ENCODE results near the gene GPX4.

The GPX4 gene

DNA sequence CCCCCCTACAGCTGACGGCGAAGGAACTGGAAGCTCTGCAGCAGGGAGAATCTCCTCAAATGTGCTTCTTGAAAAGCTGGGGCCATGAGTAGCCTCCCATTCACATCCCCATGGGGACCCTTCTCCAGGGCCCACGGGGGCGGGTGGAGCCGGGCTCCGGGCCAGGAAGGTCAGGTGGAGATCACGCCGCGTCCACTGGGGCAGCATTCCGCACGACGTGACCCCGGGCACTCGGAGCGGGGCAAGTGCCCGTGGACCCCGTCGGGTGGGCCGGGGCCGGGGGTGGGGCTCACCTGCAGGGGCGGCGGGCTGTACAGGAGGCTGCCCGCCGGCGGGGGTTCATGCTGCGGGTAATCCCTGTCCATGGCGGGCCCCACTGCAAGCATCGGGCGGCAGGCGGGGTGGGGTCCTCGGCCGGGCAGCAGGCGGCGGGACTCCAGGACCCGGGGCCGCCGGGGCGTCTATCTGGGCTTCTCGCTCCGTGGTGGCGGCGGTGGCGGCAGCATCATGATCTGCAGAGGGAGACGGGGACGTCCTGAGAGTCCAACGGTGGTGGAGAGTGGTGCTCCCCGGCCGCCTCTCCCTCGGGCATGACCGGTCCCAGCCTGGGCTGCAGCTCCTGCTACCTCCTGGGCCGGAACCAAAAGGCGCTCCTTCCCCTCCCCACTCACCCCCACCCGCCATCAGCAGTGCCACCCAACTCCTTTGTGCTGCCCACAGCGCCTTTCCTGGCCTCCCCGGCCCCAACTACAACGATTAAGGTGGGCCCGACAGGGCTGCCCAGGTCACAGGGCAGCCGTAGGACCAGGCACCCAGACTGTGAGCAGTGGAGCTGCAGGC, 50.3 kb downstream of the GPX4 start:
- no peak for DNase-seq

DNA sequence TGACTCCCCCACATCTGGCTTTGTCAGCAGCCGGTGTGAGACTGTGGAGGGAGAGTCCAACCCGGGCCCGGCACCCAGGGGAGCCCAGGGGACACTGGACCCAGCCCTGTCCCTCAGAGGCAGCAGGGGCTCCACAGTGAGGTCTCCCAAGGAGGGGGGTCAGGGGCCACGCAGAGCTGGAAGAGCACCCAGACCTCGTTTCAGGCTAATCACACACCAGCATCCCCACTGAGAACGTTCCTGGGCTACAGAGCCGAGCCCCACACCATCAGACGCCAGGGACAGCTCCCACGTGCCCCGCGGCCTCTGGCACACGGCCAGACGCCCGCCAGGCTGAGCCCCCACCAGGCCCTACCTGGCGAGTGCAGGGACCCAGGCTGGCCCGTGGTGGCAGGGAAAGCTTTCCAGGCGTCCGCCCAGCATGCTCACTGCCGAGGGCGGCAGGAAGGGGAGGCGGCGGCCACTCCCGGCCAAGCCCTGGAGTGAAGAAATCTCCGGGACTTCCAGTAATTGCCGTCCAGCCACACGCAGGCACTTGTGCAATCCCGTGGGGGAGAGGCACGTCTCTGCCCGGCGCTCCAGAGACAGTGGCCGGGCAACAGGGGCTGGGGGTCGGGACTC, 51.0 kb downstream of the GPX4 start:
- peak; percentile 93 for DNase-seq

DNA sequence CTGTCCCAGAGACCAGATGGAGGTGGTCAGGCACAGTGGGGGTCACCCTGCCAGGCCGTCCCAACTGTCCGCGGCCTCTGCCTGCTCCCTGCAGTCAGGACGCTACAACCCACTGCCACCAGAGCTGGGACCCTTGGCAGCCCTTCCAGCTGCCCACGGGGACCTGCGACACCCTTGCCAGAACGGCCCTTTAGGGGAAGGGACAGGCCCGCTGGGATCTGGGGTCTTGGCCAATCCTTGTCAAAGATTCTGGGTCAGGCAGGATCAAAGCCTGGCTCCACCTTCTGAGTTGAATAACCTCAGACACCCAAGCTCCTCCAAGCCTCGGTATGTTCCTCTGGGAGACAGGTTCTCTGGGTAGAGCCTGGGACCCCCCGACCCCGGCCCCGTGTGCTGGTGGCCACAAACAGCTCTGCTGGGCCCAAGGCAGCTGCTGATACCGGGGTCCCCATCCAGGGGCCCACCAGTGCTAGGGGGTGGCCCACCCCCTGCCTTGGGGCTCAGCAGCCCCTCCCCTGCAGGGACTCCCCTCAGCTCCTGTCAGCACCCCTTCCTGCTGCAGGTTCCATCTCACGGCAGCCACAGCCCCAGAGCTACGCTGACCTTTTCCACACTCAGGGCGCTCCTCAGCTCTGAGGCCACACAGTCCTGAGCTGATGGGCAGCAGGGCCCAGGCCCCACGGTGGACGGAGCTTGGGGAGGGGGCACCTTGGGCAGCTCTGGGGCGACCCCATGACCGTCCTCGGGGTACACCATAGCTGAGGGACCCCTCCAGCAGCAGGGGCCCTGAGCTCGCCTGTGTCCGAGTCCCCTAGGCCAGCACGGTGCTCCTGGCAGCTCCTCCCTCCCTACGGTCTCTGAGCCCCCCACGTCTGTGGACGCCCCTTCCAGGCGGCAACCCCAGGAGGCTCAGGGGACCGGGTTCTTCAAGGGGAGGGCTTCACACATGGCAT, 51.8 kb downstream of the GPX4 start:
- DNase-seq, result no peak

Data from NCI-H226 (cell line).